GM12878 (cell line): ENCODE results near the gene MAP3K7. TPM values are rescaled to one million over a fixed set of nuclear protein-coding genes. Genes with fewer than 3 reads are reported as not detected.

Experiments used
- IRF5 ChIP-seq: fragments of 450-650 bp; IDR thresholded peaks from 2 replicates; pipeline ENCODE4 v1.6.1; 2017; ENCODE audit warnings: borderline replicate concordance
- polyA plus RNA-seq, 11 experiments: library from polyadenylated mRNA; depleted of rRNA in 4 of 11; unstranded in 6 of 11; stranded (reverse) in 5 of 11; fragments of >200 nt; fragmentation: Nextera tagmentation in 4 of 11; fragmentation: Illumina TruSeq in 1 of 11; extraction: Ambion mirVana in 4 of 11; extraction: Trizol in 1 of 11; gene quantifications; 1 replicate in 1 of 11; 2 replicates in 10 of 11; pipeline versions ENCODE4 v1.2.1 to v1.2.3, GENCODE V29; 2011 to 2016; ENCODE audit warnings: inconsistent platforms in 2 of 11, missing spikeins in 2 of 11, low read depth in 1 of 11
- total RNA-seq, 4 experiments: library from RNA; depleted of rRNA in 3 of 4; stranded (reverse); fragments of >200 nt in 3 of 4; fragmentation: Illumina TruSeq in 1 of 4; extraction: Trizol in 1 of 4; gene quantifications; 2 replicates each; pipeline versions ENCODE4 v1.2.1 to v1.2.3, GENCODE V29; 2013 to 2021

The MAP3K7 gene
- total and polyA plus RNA-seq, 10 of the 15 experiments (the other 5 are each of a cell fraction or from before 2014, with no cell fraction given), result 7.0 to 42.6 (median 22.0) TPM

DNA sequence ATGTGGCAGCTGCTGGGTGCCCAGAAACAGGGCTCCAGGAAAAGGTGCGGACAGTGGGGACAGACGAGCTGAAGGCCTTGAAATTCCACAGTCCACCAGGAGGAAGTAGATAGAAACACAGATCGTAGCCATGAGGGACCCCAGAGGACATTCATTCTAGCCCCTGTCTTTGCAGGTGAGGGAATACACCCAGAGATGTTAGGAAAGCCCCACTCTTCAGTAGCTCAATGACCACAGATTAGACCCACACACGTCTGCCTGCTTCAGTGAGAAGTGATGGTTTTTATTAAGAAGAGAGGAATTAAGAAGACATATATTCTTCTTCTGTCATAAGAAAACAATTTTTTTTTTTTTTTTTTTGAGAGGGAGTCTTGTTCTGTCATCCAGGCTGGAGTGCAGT, 123.0 kb downstream of the MAP3K7 start (continued):
- no peak for TF ChIP-seq IRF5
